DND-41 (cell line): Measurements from ENCODE around the gene TGM6.

Experiments used
- ATAC-seq: fragments of 200-7000 bp; cut with Tn5 transposase; 3 replicates; pipeline ENCODE4 v1.9.1; 2021; ENCODE audit warnings: low read depth; ENCODE audit not compliant: insufficient read depth
- DNase-seq: peaks from one replicate; pipeline ENCODE4 v3.0.0-alpha.2; 2020
- H2AFZ ChIP-seq: 2 replicates; pipeline ENCODE4 v1.6.0; 2012; ENCODE audit warnings: low read depth, low read length
- H3K27ac ChIP-seq: 2 replicates; pipeline ENCODE4 v1.5.1; 2012; ENCODE audit warnings: low read length, inconsistent platforms
- H3K27me3 ChIP-seq: fragments of 200-600 bp; sonication (generic); 2 replicates; pipeline ENCODE4 v1.6.0; 2012; ENCODE audit warnings: low read length, mild to moderate bottlenecking, inconsistent platforms; ENCODE audit not compliant: insufficient read depth, poor library complexity
- H3K36me3 ChIP-seq: 2 replicates; pipeline ENCODE4 v1.5.1; 2012; ENCODE audit warnings: low read length, inconsistent platforms; ENCODE audit not compliant: insufficient read depth
- H3K4me1 ChIP-seq: 2 replicates; pipeline ENCODE4 v1.5.1; 2012; ENCODE audit warnings: mild to moderate bottlenecking, low read length; ENCODE audit not compliant: insufficient read depth
- H3K4me2 ChIP-seq: 2 replicates; pipeline ENCODE4 v1.6.0; 2012; ENCODE audit warnings: mild to moderate bottlenecking, moderate library complexity, low read length, inconsistent platforms; ENCODE audit not compliant: insufficient read depth
- H3K4me3 ChIP-seq, 2 experiments: fragments of 200-600 bp in 1 of 2; shearing (Covaris generic) in 1 of 2; 2 replicates each; pipeline ENCODE4 v1.5.1; 2012 to 2016; ENCODE audit warnings: inconsistent platforms in 2 of 2, low read length in 2 of 2, mild to moderate bottlenecking in 2 of 2, low read depth in 1 of 2, moderate library complexity in 1 of 2
- H3K79me2 ChIP-seq: 2 replicates; pipeline ENCODE4 v1.6.0; 2012; ENCODE audit warnings: low read length, inconsistent platforms; ENCODE audit not compliant: insufficient read depth
- H3K9ac ChIP-seq: 2 replicates; pipeline ENCODE4 v1.6.0; 2012; ENCODE audit warnings: low read depth, mild to moderate bottlenecking, inconsistent platforms, low read length, moderate library complexity
- H3K9me3 ChIP-seq: 2 replicates; pipeline ENCODE4 v1.5.1; 2012; ENCODE audit warnings: low read length, moderate library complexity, mild to moderate bottlenecking, inconsistent platforms; ENCODE audit not compliant: insufficient read depth, severe bottlenecking
- H4K20me1 ChIP-seq: 2 replicates; pipeline ENCODE4 v1.6.0; 2012; ENCODE audit warnings: low read length; ENCODE audit not compliant: insufficient read depth
- EZH2 ChIP-seq: IDR thresholded peaks from 3 replicates; pipeline ENCODE4 v1.6.1; 2012; ENCODE audit warnings: borderline replicate concordance, low read depth, mild to moderate bottlenecking, moderate library complexity, low read length, inconsistent platforms; ENCODE audit not compliant: severe bottlenecking
- TF ChIP-seq, protein P1 (sequence below): IDR thresholded peaks from 2 replicates; pipeline ENCODE4 v1.5.1; 2012; ENCODE audit warnings: borderline replicate concordance, low read length, moderate library complexity, mild to moderate bottlenecking; ENCODE audit not compliant: poor library complexity, severe bottlenecking; ENCODE audit errors: extremely low read depth

TGM6 gene

DNA sequence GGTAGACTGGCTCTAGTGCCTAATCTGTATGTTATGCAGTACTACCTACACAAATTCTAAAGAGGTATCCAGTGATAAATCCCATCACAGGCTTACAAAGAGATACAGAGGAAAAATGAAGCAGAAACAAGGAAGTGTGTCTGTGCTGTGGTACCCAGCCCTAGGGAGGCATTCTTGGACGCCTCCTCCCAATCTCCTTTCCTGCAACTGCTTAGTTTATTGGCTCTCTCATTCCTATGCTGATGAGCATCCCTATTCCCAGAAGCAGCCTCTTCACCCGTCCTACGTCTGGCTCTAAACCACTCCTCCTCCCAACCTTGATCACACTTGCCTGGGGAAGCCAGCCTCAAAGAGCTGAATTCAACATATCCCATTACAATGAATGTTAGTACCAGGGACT lies 34.5 kb upstream of the TGM6 start:
- H3K27ac ChIP-seq, result no peak overlapping the region
- H3K4me3 ChIP-seq, result no peak overlapping the region
- H2AFZ ChIP-seq, result no peak overlapping the region
- DNase-seq (no peak), ATAC-seq (no peak)
- no peak overlapping the region for H3K4me2 ChIP-seq
- H3K4me1 ChIP-seq, result no peaks in the 10 kb centered on the region
- H3K9ac ChIP-seq, result no peak overlapping the region
- H4K20me1 ChIP-seq, result no peaks in the 10 kb centered on the region
- H3K79me2 ChIP-seq, result no peaks in the 10 kb centered on the region
- H3K27me3 ChIP-seq, result peaks cover 14% of the 10 kb centered on the region
- TF ChIP-seq EZH2, result no peak
- TF ChIP-seq, protein P1, sequence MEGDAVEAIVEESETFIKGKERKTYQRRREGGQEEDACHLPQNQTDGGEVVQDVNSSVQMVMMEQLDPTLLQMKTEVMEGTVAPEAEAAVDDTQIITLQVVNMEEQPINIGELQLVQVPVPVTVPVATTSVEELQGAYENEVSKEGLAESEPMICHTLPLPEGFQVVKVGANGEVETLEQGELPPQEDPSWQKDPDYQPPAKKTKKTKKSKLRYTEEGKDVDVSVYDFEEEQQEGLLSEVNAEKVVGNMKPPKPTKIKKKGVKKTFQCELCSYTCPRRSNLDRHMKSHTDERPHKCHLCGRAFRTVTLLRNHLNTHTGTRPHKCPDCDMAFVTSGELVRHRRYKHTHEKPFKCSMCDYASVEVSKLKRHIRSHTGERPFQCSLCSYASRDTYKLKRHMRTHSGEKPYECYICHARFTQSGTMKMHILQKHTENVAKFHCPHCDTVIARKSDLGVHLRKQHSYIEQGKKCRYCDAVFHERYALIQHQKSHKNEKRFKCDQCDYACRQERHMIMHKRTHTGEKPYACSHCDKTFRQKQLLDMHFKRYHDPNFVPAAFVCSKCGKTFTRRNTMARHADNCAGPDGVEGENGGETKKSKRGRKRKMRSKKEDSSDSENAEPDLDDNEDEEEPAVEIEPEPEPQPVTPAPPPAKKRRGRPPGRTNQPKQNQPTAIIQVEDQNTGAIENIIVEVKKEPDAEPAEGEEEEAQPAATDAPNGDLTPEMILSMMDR, result no peak
- no peaks in the 10 kb centered on the region for H3K9me3 ChIP-seq
- no peaks in the 10 kb centered on the region for H3K36me3 ChIP-seq

DNA sequence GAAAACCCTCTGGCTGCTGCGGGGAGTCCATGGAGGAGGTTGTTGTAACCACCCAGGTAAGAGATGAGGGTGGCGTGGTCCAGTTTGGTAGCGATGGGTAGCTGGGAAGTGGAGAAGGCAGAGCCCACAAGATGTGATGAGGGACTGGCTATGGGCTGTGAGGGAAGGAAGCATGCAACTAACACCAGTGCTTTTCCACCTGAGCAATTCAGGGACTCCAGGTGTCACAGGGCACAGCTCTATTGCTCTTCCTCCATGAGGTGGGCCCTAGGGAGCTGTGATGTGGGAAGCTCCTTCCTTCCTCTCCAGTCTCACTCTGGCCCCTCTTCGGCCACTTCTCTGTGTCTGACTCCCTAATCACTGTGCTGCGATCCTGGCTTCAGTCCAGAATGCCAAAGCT lies 32.4 kb upstream of the TGM6 start:
- Histone ChIP-seq H3K4me3 (no peak overlapping the region), H3K27me3 (peaks cover 2% of the 10 kb centered on the region), H3K9me3 (no peaks in the 10 kb centered on the region), H4K20me1 (no peaks in the 10 kb centered on the region), H3K79me2 (no peaks in the 10 kb centered on the region), H3K36me3 (no peaks in the 10 kb centered on the region), H3K4me2 (no peak overlapping the region), H3K27ac (no peak overlapping the region), H3K9ac (no peak overlapping the region), H2AFZ (no peak overlapping the region), H3K4me1 (peaks cover 6% of the 10 kb centered on the region)
- no peak for DNase-seq
- TF ChIP-seq, protein P1, result no peak
- TF ChIP-seq EZH2, result no peak
- ATAC-seq, result no peak

DNA sequence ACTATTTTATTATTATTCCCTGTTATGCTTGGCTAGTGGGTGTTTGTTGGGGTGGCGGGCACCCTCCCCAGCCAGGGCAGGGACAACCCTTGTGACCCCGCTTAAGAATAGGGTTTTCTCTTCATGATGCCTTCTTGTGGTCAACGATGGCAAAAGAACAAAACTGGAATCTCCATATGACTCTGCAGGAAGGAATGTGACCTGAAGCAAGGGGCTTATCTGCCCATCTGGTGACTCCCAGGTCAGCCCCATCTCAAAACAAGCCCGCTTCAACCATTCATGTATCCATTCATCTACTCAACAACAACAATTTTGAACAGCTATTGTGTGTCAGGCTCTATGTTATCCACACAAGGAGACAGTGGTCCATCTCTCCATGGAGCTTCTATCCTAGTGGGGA lies 30.9 kb upstream of the TGM6 start:
- Histone ChIP-seq H3K79me2 (no peaks in the 10 kb centered on the region), H3K27ac (no peak overlapping the region), H4K20me1 (no peaks in the 10 kb centered on the region), H3K36me3 (no peaks in the 10 kb centered on the region), H3K9me3 (no peaks in the 10 kb centered on the region), H3K9ac (no peak overlapping the region), H3K4me1 (peaks cover 6% of the 10 kb centered on the region), H2AFZ (no peak overlapping the region), H3K27me3 (peaks cover 13% of the 10 kb centered on the region), H3K4me3 (no peak overlapping the region), H3K4me2 (no peak overlapping the region)
- ATAC-seq, result no peak
- TF ChIP-seq, protein P1, result no peak
- TF ChIP-seq EZH2, result no peak
- DNase-seq, result no peak

DNA sequence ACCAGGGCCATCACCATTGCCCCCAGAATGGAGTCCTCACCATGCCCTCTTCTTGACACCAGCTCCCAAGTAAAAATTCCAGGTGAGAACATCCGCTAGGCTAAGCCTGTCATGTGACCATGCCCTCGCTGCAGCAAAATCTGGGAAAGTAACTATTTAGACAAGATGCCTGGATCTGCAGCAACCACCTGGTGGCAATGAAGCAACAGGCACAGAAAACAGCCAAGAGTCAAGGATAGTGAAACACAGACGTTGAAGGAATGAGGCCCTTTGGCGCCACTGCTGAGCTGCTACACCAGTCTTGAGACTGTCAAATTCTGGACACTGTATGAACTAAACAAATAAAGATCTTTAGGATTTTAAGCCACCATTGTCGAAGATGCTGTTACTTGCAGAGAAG lies 30.1 kb upstream of the TGM6 start:
- H3K4me1 ChIP-seq, result peaks cover 6% of the 10 kb centered on the region
- no peaks in the 10 kb centered on the region for H4K20me1 ChIP-seq
- no peak overlapping the region for H3K4me2 ChIP-seq
- no peaks in the 10 kb centered on the region for H3K79me2 ChIP-seq
- H3K27me3 ChIP-seq, result peaks cover 14% of the 10 kb centered on the region
- H3K27ac ChIP-seq, result no peak overlapping the region
- H3K4me3 ChIP-seq, result no peak overlapping the region
- H3K36me3 ChIP-seq, result no peaks in the 10 kb centered on the region
- DNase-seq, result no peak
- TF ChIP-seq, protein P1, result no peak
- TF ChIP-seq EZH2, result no peak
- H2AFZ ChIP-seq, result no peak overlapping the region
- H3K9ac ChIP-seq, result no peak overlapping the region
- no peak for ATAC-seq
- H3K9me3 ChIP-seq, result no peaks in the 10 kb centered on the region
